HPDE6-E6E7 (cell line): ENCODE data around the gene IL4I1.

Experiments
- DNase-seq: peaks from one replicate; pipeline ENCODE4 v3.0.0; 2011; ENCODE audit warnings: missing footprints; ENCODE audit errors: extremely low spot score

Gene IL4I1

GRCh38 chr19:49924004-49924880 is 27.6 kb upstream of the IL4I1 start:
- no peak for DNase-seq

- no peak for DNase-seq
Observed at GRCh38 chr19:49923055-49924003, 26.6 kb upstream of the IL4I1 start.

GRCh38 chr19:49921871-49922795 is 25.4 kb upstream of the IL4I1 start:
- DNase-seq: no peak

GRCh38 chr19:49920624-49921363 is 24.1 kb upstream of the IL4I1 start:
- no peak for DNase-seq

- no peak for DNase-seq
Observed at GRCh38 chr19:49918089-49918488, 21.4 kb upstream of the IL4I1 start.

GRCh38 chr19:49916839-49917733 is 20.4 kb upstream of the IL4I1 start:
- DNase-seq: no peak

- no peak for DNase-seq
Observed at GRCh38 chr19:49915271-49915670, 18.6 kb upstream of the IL4I1 start.

- DNase-seq: no peak
Observed at GRCh38 chr19:49913720-49914119, 17.0 kb upstream of the IL4I1 start.

- no peak for DNase-seq
Observed at GRCh38 chr19:49912965-49913685, 16.4 kb upstream of the IL4I1 start.

- DNase-seq: no peak
Observed at GRCh38 chr19:49911381-49912145, 14.9 kb upstream of the IL4I1 start.

GRCh38 chr19:49910179-49910578 is 13.5 kb upstream of the IL4I1 start:
- DNase-seq: no peak

- DNase-seq: no peak
Observed at GRCh38 chr19:49908480-49909420, 12.1 kb upstream of the IL4I1 start.

GRCh38 chr19:49907745-49908446 is 11.2 kb upstream of the IL4I1 start:
- no peak for DNase-seq

- DNase-seq: no peak
Observed at GRCh38 chr19:49906879-49907564, 10.3 kb upstream of the IL4I1 start.

GRCh38 chr19:49904136-49904535 is 7.4 kb upstream of the IL4I1 start:
- no peak for DNase-seq
